ENCODE results near the gene SLC2A13.
"Not testable (repeated sequence)": the region's sequence is repeated elsewhere in the genome, so short reads cannot be mapped to it uniquely, and the experiment has no call there.

Gene SLC2A13

DNA sequence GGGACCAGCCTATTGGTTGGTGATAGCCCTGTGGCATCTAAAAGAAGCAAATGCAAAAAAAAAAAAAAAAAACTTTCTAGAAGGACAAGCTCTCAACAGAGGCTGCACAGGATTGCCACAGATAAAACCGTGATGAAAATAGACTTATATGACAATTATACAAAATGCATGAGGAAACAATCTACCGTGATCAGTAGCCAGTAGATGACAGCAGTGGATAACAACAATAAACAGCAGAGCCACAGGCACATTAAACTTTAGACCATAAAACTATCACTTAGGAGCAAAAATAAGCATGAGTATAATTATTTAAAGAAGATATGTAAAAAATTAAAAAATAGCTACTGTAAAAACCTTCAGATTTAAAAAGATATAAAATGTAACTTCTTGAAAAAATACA, 302.7 kb downstream of the SLC2A13 start:
- DNase-seq = no peak

- no peak for DNase-seq
These were observed 306.9 kb downstream of the SLC2A13 start for GRCh38 chr12:39798977-39799376.

DNA sequence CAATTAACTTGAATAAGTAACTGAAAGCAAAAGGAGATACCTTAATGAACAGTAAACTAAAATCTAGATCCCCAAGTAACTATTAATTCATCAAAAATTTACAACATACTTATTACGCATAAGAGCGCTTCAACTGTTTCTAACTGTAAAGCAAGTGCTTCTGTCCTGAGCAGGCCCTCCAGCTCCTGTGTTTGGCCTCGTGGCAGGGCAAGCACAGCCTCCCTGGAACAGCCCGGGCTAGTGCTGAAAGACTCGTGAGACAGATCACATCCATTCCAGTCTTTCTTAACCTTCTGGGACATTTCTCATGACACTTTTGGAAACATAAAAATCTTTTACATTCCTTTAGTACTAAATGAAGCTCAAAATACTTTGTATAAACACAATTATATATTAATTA, 307.5 kb downstream of the SLC2A13 start:
- DNase-seq = no peak

DNA sequence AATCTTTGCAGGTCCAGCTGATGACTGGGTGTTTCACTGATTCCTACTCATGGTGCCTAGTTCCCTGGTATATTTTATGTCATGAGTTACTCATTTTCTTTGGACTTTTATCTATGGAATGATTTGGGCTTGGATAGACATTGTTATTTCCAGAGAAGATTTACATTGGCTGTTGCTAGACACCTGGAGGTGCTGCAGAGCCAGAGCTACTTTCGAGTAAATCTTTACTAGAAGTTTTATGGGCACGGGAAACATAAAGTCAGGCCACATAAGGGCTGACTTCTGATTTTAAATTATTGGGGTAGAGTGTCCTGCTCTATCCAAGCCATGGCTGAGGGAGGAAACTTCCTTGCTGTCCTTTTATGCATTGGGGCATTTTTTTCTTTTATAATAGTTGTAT, 310.4 kb downstream of the SLC2A13 start:
- DNase-seq = no peak

DNA sequence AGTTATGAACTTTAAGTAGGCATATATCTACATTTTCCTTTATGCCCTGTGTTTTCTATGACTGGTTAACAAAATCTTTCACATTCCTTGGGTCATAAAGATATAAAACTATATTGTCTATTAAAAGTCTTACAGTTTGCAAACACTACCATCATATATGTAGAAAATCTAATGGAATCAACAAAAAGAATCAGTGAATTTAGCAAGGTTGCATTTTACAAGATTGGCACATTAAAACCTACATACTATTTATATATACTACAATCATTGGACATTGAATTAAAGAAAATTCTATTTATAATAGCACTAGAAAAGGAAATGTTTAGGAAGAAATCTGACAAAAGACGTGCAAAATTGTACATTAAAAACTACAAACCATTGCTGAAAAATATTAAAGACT, 312.9 kb downstream of the SLC2A13 start:
- DNase-seq = no peak

- no peak for DNase-seq
These were observed 317.6 kb downstream of the SLC2A13 start for GRCh38 chr12:39788239-39788638.

DNA sequence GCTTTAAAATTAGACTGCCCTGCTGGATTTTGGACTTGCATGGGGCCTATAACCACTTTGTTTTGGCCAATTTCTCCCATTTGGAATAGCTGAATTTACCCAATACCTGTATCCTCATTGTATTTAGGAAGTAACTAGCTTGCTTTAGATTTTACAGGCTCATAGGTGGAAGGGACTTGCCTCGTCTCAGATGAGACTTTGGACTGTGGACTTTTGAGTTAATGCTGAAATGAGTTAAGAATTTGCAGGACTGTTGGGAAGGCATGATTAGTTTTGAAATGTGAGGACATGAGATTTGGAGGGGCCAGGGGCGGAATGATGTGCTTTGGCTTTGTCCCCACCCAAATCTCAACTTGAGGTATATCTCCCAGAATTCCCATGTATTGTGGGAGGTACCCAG, 320.1 kb downstream of the SLC2A13 start:
- not testable (repeated sequence) for DNase-seq

DNA sequence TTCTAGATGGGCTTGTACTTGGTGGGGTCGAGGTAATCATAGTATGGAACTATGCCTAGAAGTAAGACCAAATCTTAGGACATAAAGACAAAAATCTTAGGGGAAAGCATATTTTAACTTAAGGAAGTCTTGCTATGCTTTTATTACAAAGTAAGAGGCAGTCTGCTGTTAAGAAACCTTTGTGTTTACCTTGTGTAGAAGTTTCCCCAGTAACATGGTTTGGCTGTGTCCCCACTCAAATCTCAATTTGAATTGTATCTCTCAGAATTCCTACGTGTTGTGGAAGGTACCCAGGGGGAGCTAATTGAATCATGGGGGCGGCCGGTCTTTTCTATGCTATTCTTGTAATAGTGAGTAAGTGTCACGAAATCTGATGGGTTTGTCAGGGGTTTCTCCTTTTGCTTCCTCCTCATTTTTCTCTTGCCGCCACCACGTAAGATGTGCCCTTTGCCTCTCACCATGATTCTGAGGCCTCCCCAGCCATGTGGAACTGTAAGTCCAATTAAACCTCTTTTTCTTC, 323.8 kb downstream of the SLC2A13 start:
- no peak for DNase-seq

- no peak for DNase-seq
These were observed 324.9 kb downstream of the SLC2A13 start for GRCh38 chr12:39780913-39781446.

DNA sequence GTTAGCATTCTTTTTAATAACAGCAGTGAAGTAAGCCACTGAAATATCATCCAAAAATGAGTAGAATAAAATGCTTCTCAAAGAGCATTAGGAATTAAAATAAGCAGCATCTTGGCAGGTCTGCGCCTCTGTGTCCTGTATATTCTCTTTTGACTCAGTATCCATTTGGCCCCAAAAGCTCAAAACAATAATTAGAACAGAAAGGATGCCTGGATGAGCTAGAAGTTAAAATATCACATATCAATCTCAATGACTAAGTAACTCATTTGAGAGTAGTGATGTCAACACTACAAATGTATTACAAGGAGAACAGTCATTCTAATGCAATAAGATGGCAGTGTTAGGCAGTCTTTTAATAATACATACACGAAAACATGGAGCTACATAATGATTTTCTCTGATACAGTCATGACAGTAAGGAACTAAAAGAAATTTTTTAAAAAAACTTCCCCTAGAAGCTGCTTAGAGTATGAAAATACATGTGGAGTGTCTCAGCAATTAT, 325.4 kb downstream of the SLC2A13 start:
- DNase-seq = no peak

DNA sequence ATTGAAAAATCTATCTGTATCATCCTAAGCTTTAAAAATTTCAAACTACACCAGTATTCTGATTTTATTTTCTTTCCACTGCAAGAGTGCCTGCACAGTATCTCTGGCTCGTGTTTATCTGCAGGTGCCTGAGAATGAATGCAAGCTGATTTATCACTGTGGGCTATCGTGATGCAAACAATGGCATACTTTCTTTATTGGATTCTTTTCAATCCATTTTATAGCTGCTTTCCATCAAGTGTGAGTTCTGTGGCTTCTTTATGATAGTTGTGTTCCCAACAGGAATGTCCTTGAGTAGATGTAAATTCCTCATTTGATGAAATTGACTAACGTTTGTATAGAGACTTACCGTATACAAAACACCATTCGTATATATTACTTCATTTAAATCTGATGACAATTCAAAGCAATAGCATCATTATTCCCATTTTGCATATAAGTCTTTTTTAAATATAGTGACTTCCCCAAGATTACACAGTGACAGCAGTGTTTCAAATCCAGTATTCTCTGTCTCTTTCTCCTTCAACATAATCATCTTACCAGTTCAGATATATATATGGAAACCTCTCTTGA, 326.0 kb downstream of the SLC2A13 start:
- no peak for DNase-seq

GRCh38 chr12:39777465-39777864, 328.4 kb downstream of the SLC2A13 start:
- no peak for DNase-seq

DNA sequence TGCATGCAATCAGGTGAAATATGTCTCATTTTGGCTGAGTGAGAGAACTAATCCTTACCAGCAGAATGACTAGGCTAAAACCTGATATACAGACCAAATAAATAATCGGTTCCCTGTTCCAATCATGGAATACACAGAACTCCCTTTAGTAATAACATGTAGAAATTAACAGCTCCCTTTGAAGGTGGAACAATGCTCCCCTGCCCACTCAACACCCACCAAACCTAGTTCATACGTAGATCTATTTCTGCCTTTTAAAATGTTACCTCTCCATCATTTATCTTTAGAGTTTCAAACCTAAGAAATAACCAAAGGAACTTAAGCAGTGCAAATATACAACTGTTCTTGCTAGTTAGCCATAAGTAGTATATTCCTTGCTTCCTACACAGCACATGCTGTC, 332.6 kb downstream of the SLC2A13 start:
- no peak for DNase-seq

GRCh38 chr12:39772821-39773259, 333.0 kb downstream of the SLC2A13 start:
- DNase-seq = no peak

GRCh38 chr12:39771456-39771855, 334.4 kb downstream of the SLC2A13 start:
- DNase-seq = no peak

- peak; percentile 28 for DNase-seq
These were observed 340.8 kb downstream of the SLC2A13 start for GRCh38 chr12:39764944-39765560.

DNA sequence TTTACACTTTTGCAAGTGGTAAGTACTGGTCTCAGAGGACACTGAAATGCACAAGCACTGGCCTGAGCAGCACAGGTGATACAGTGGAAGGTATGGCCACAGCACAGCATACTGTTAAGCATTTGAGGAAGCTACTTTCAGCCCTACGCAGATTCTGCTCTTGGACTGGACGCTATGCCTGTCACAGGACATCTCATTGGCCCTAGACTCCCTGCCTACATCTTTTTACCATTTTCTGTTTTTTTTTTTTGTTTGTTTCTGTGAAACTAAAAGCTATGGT, 342.1 kb downstream of the SLC2A13 start:
- no peak for DNase-seq

- DNase-seq = no peak
These were observed 342.6 kb downstream of the SLC2A13 start for GRCh38 chr12:39763071-39763889.

DNA sequence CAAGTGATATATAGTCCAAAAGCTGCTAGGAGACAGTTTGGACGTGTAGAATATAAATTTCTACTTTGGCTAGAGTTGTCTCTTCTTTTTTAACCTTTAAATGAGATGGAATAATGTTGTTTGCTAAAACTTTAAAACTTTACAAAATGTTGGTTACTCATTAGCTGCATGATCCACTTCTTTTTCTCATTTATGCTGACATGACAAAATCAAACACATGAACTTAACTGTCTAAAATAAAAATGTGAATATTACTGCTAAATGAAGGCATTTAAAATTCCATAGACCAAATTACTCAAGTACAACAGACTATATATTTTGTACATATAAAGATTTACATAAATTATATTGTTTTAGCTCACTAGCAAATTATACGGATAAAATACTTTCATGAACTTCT, 350.4 kb downstream of the SLC2A13 start:
- no peak for DNase-seq

DNA sequence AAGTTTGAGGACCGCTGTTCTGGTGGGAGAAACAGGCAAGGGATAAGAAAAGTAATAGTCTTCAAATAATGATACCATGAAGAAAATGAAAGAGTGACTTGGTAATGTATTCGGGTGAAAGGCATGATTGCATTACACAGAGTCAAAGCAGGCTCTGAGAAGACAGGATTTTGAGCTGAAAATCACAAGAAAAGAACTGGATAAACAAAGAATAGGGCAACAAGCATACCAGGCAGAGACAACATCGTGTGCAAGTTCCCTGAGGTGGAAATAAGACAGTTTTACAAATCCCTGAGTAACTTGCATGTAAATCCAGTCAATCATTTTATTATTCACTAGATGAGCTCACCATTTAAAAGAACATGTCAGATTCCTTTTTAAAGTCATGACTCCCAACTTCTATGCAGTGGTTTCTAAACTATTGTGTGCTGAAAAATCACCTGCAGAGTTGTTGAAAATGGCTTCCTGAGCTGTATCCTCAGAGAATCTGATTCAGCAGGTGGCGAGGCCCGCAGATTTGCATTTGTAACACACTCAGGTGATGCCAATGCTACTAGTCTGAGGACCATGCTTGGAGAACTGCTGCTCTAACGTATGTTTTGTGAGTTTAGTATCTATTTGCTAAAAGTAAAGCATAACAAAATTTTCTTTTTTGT, 353.3 kb downstream of the SLC2A13 start:
- no peak for DNase-seq

DNA sequence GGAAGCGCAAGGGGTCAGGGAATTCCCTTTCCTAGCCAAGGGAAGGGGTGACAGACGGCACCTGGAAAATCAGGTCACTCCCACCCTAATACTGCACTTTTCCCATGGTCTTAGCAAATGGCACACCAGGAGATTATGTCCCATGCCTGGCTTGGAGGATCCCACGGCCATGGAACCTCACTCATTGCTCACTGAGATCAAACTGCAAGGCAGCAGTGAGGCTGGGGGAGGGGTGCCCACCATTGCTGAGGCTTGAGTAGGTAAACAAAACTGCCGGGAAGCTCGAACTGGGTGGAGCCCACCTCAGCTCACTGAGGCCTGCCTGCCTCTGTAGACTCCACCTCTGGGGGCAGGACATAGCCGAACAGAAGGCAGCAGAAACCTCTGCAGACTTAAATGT, 359.7 kb downstream of the SLC2A13 start:
- not testable (repeated sequence) for DNase-seq

DNA sequence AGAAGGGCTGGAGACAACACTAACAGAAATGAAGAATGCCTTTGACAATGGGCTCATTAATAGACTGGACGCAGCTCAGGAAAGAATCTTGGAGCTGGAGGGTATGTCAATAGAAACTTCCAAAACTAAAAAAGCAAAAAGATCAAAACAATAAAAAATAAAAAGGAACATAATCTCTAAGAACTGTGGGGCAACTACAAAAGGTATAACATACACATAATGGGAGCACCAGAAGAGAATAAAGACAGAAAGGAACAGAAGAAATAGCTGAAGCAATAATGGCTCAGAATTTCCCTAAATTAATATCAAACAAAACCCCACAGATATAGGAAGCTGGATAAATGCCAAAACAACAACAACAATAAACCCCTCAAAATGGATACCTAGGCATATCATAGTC, 362.2 kb downstream of the SLC2A13 start:
- DNase-seq = no peak

- no peak for DNase-seq
These were observed 369.5 kb downstream of the SLC2A13 start for GRCh38 chr12:39736406-39736805.

Data from activated CD4-positive, alpha-beta T cell treated with anti-CD3 and anti-CD28 coated beads, Interleukin-2, Interleukin-6, amounts not matched to agents 100 ng/mL and 50 ng/mL, durations not matched to agents 16 hours and 8 hours (primary cell).